ENCODE data around the gene UBE2E2. TPM values are rescaled to one million over a fixed set of nuclear protein-coding genes. Genes with fewer than 3 reads are reported as not detected.

UBE2E2 gene
- total RNA-seq, 1 donor from 2014 or later: 34.1 TPM

GRCh38 chr3:23275061-23275460 is 71.9 kb downstream of the UBE2E2 start:
- no peak for DNase-seq (ENCODE audit: low read depth, low spot score)

- no peak for DNase-seq (ENCODE audit: low read depth, low spot score)
Observed at GRCh38 chr3:23275814-23276213, 72.7 kb downstream of the UBE2E2 start.

- DNase-seq (ENCODE audit: low read depth, low spot score): no peak
Observed at GRCh38 chr3:23276913-23277658, 74.0 kb downstream of the UBE2E2 start.

DNA sequence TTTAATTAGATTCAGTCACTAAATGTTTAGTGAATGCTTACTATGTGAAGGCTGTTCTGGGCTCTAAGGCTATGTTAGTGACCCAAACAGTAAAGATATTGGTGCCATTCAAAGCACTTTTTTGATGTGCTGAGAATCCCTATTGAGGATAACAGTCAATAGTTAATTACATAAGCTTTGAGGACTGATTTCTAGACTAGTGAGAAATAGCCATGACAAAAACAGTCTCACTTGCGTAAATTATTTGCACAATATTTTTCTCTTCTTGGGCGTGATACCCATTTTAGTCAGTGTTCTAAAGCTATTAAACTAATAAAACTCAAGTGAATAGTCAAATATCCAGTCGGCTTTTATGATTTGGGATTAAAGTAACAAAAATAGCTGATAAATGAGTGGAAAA is 74.6 kb downstream of the UBE2E2 start:
- no peak for DNase-seq (ENCODE audit: low read depth, low spot score)

DNA sequence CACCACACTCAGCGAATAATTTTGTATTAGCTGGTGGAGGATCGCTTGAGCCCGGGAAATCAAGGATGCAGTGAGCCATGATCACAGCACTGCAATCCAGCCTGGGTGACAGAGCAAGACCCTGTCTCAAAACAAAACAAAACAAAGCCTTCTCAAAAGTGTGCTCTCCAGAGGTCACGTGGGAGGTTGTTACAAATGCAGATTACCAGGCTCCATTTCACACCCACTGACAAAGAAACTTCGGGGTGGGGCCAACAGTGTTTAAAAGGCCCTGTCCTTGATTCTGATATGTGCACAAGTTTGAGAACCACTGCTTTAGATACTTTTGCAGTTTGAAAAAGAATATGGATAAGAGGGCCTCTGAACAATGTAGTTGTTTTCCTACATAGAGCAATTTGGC is 80.5 kb downstream of the UBE2E2 start:
- DNase-seq (ENCODE audit: low read depth, low spot score): no peak

- no peak for DNase-seq (ENCODE audit: low read depth, low spot score)
Observed at GRCh38 chr3:23288286-23288685, 85.2 kb downstream of the UBE2E2 start.

DNA sequence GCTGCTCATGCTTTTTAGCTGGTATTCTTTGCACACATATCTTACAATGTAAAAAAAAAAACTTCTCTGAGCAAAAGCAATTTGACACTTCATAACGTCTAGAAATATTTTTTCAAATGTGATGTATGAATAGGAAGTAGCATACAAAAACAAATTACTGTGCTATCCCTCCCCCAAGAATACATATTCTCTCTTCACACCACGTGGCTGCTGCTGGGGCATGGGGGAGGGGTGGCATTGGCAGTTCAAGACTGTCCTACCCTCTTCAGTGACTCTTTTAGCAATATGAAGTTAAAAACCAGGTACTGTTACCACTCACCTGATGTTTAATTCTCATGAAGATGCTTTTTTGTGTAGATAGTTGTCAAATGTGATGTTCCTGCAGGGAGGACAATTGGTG is 85.6 kb downstream of the UBE2E2 start:
- DNase-seq (ENCODE audit: low read depth, low spot score): no peak

GRCh38 chr3:23292432-23292831 is 89.3 kb downstream of the UBE2E2 start:
- DNase-seq (ENCODE audit: low read depth, low spot score): no peak

- no peak for DNase-seq (ENCODE audit: low read depth, low spot score)
Observed at GRCh38 chr3:23294770-23295387, 91.8 kb downstream of the UBE2E2 start.

DNA sequence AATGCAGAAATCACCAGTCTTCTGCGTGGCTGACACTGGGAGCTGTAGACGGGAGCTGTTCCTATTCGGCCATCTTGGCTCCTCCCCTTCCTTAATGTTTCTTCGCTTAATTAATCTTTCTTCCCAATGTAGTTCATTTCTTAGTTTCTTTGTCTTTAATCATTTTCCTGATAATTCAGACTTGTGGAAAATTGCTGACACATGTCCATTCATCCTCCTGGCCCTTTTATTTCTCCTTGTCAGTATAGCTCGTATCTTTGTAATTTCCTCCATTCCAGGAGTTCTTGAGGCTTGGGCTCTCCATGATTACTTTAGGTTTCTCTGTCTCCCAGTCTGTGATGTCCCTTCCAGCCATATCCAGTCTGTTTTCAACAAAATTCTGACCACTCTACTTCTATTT is 98.7 kb downstream of the UBE2E2 start:
- DNase-seq (ENCODE audit: low read depth, low spot score): no peak

GRCh38 chr3:23302271-23302670 is 99.1 kb downstream of the UBE2E2 start:
- no peak for DNase-seq (ENCODE audit: low read depth, low spot score)

- DNase-seq (ENCODE audit: low read depth, low spot score): no peak
Observed at GRCh38 chr3:23303601-23304217, 100.6 kb downstream of the UBE2E2 start.

DNA sequence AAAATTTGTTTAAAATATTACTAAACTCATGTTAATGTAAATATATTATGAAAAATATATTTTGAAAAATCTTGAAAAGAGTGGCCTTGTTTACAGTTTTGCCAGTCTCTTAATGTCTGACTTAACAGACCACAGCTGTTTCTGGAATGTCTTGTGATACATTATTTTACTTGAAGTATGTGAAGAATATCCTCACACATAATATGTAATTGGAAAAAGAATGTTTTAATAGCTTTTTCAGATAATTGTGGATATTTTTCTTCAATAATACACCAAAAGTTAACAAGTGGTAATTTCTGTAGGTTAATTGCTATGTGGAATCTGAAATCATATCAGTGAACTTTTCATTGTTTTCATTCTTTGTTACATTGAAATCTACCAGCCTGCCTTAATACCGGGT is 101.3 kb downstream of the UBE2E2 start:
- no peak for DNase-seq (ENCODE audit: low read depth, low spot score)

DNA sequence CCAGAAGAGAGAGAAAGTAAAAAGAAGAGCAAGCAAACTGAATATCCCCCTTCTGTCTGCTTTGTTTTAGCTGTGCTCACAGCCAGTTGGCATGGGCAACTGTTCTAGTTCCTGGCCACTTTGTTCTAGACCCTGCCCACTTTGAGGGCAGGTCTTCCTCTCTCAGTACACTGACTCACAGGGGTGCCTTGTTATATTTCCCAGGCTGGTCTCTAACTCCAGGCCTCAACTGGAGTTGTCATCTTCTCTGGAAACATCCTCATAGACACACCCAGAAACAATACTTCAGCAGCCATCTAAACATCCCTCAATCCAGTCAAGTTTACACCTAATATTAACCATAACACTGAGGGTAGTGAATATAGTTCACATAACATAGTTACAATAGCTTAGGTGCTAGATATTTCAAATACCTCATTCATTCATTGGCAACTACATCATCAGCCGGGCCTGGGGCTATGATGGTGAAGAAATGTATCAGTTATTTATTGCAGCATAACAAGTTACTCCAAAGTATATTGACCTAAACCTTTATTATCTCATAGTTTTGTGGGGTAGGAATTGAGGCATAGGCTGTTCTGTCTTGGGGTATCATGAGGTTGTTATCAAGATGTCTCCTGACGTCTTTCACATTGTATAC is 106.0 kb downstream of the UBE2E2 start:
- no peak for DNase-seq (ENCODE audit: low read depth, low spot score)

- no peak for DNase-seq (ENCODE audit: low read depth, low spot score)
Observed at GRCh38 chr3:23312866-23313265, 109.7 kb downstream of the UBE2E2 start.

- DNase-seq (ENCODE audit: low read depth, low spot score): no peak
Observed at GRCh38 chr3:23314981-23315762, 112.0 kb downstream of the UBE2E2 start.

GRCh38 chr3:23316924-23317323 is 113.8 kb downstream of the UBE2E2 start:
- DNase-seq (ENCODE audit: low read depth, low spot score): no peak

- no peak for DNase-seq (ENCODE audit: low read depth, low spot score)
Observed at GRCh38 chr3:23319366-23320312, 116.5 kb downstream of the UBE2E2 start.

DNA sequence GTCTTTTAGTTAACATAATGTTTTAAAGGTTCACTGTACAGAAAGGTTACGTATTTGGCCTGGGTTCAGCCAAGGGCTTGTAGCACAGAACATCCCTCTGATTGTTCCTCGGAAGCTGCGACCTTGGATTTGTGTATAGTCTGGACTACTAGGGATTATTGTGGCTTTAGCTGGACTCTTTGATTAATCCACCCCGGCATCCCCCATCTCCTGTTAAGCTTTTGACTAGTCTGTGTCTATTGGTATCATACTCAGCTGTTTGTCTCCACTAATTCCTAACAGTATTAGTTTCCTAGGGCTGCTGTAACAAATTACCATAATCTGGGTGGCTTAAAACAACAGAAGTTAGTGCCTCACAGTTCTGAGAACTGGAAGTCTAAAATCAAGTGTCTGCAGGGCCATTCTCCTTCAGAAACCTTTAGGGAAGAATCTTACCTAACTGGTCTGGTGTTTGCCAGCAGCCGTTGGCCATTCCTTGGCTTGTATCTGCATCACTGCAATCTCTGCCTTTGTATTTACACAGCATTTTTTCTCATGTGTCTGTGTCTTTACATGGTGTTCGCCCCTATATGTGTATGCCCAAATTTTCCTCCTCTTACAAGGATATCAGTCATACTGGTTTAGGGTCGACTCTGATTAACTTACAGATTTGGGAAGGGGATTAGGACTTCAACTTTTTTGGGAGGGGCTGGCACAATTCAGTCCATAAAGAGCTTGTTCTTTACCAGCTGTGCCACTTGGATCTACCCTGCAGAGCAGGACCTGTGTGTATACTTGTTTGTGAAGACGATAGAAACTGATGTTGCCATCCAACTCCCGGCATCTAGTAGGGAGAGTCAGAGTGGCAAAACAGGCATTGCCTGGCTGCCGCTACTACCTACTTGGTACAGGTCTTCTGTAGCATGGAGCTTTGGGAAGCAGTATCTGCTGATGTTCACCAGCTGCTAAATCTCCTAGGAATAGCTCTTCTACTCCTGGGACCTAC is 117.8 kb downstream of the UBE2E2 start:
- DNase-seq (ENCODE audit: low read depth, low spot score): no peak
